ENCODE measurements around the gene CLCNKB.
A peak's percentile ranks its signal among the peaks of the same experiment; 100 is the strongest.

CLCNKB gene

GRCh38 chr1:16067127-16067768 is 23.7 kb downstream of the CLCNKB start:
- peak in 10 of 42 donors; percentile 23 to 70 (median 42) for DNase-seq
- intact Hi-C loops (cut with DNase I) = no loop called here

- intact Hi-C loops (cut with DNase I) = no loop called here
- DNase-seq = no peak
Measured at GRCh38 chr1:16067933-16068332, 24.4 kb downstream of the CLCNKB start.

- intact Hi-C loops (cut with DNase I) = no loop called here
- peak in 27 of 42 donors; percentile 12 to 74 (median 50) for DNase-seq
Measured at GRCh38 chr1:16068356-16069270, 25.0 kb downstream of the CLCNKB start.

DNA sequence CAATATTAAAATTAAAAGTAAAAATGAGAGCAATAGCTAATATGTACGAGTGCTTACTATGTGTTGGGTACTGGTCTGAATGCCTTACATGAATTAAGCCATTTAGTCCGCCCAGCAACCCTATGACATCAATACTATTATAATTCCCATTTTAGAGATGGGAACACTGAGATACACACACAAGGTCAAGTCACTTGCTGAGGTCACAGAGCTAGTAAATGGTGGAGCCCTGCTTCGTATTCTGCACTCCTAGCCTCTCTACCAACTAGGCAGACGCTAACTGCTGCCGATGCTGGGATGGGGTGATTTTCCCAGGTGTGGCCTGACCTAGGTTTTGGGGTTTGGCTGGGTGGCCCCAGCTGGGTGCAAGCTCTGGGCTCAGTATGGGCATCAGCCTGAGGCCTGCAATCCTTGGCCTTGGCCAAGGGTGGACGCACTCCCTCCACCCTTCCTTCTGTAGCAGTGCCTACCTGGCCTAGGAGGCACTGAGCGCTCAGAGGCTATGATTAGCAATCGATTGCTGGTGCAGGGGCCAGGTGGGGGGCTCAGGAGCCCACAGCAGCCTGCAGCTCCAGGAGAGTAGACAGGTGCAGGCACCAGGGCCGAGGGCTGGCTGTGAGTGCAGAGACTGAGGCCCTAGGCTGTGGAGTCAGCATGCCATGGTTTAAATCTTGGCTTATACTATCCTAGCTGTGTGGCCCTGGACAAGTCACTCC is 27.2 kb downstream of the CLCNKB start:
- intact Hi-C loops (cut with DNase I) = no loop called here
- DNase-seq = no peak

DNA sequence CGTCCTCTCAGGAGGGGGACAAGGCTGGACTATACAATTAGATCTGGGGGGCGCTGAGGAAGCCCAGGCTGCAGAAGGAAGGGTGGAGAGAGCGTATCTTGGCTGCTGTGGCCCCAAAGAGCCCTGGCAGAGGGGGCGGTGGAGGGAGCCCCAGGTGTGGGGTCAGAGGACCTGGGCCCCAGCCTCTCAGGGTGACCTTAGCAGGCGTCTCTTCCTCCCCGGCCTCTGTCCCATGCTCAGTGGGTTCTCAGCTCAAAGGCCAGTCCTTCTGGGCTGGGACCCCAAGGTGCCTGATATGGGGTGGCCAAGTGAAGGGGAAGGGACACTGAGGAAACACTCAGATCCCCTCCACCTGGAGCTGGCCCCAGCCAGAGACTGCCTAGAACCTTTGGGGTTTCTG is 28.0 kb downstream of the CLCNKB start:
- intact Hi-C loops (cut with DNase I) = no loop called here
- DNase-seq = no peak

DNA sequence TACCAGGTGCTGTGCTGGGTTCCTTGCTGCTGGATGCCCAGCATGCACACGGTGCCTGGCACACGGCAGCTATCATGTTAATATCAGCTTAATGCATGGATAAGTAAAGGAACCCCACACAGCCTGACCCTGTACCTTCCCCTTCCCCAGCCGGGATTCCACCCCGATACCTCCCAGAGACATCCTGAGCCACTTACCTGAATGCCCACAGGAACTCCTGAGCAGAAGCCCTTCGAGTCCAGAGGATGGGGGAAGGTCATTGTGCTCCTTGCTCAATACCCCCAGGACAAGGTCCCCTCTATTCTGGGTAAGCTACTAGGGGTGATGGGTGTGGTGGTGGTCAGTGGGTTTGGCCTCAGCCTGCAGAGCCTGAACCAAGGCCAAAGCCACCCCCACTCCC is 28.5 kb downstream of the CLCNKB start:
- no peak for DNase-seq
- intact Hi-C loops (cut with DNase I) = no loop called here

GRCh38 chr1:16072616-16073484 is 29.3 kb downstream of the CLCNKB start:
- DNase-seq = peak in 1 of 42 donors; percentile 16
- intact Hi-C loops (cut with DNase I) = no loop called here

DNA sequence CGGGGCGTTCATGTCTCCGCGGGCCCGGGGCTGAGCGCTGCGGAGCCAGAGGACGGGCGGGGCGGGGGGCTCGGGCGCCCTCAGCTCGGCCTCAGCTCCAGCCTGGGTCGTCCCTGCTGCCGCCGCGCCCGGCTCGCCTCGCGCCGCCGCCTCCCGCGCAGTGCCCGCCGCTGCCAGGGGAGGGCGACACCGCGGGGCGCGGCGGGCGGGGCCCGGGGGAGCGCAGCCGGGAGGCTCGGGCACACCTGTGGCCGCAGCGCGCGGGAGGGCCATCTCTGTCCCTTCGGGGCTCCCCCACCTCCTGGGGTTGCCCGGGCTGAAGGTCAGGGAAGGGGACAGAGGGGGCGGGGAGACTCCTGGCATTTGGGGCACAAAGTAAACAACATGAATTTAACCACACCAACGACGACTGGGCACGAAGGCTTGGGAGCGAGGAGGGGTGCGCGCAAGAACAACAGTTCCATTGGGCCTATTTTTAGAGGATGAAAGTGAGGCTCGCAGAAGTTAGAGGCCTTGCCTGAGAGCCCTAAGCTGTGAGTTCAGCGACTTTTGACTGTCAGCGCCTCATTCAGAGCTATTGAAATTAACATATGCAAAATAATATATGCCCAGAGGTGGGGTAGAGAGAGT is 30.0 kb downstream of the CLCNKB start, which contains the start of gene FAM131C:
Gene FAM131C, minus strand, starts transcription at position 162 of the 630 bp plus-strand sequence. CDS start 209 bp downstream, outside the sequence.
- peak in 15 of 42 donors; percentile 15 to 68 (median 29) for DNase-seq
- intact Hi-C loops (cut with DNase I) = no loop called here

DNA sequence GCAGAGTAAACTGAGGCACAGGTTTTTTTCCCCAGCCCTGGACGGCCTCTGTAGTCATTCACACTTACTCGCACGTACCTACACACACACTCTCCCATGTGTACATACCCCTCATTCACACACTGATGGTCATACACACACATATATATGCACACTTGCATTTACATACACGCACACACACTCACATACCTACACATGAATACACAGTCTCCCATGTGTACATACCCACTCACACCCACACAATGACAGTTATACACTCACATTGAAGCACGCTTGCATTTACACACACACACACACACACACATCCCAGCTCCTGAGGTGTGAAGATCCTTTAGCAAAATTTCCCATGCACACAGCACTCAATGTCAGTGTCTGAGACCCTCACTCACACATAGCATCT is 30.6 kb downstream of the CLCNKB start:
- intact Hi-C loops (cut with DNase I) = no loop called here

DNA sequence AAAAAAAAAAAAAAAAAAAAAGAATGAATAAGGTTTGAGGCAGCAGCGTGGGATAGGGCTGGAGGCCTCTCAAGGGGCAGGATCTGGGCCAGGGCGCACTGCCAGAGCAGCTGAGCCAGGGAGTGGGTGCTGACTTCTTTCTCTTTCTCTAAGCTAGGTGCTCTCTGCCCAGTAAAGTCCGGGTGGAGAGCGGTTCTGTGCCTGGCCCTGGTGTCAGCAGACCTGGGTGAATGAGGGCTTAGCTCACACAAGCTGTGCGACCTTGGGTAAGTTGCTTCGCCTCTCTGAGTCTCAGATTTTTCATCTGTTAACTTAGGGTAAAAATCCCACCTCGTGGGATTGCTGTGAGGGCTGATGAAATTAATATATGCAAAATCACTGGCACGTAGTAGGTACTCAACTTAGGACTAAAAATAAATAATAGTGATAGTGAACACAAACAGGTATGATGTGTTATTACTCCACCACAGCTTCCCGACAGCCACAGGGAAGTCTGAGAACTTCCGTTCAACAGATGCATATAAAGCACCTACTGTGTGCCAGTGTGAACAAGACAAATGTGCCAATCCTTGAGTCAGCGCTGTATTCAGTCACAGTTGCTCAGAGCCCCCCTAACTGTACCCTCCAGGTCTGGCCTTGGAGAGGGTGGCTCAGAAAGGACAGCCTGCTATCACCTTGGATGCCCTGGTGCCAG is 31.9 kb downstream of the CLCNKB start:
- DNase-seq = peak in 26 of 42 donors; percentile 21 to 71 (median 46)
- intact Hi-C loops (cut with DNase I) = loop anchor here (5.0 kb wide), 1 partner anchor 162 kb away; the partner anchor contains the start of gene CPLANE2

More for the DNA sequence above, 30.6 kb downstream of the CLCNKB start:
- DNase-seq = no peak

DNA sequence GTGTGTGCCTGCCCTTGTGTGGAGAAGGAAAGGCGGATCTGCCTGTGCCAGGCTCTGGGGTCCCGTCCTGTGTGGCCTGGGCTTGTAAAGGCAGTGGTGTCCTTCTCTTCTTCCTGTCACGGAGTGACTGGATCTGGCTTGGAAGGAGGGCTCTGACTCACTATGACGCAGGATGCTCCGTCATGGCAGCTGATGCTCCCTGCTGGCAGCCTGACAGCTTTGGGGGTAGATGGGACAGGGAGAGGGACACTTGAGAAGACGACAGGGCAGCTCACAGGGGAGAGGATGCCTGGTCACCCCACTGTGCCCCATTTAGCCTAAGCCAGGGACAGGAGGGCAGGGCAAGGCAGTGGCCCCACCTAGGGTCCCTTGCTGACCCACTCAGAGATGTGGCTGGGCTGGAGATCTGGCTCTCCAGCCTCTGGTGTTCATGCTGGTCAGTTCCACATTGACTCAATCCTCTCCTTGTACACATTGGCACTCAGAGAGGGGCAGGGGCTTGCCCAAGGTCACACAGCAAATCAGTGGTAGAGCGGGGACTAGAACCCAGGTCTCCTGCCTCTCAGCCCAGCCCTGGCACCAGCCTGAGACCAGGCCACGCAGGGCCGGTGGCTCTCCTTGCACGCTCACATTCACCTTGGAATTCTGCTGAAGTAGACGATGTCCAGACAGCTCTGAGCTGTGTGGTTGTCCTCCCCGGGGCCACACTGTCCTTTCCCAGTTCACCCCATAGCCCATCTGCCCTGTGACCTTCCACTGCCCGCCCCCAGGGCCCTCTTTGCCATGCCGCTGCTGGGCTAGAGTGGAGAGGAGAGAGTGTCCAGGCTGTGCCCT is 32.7 kb downstream of the CLCNKB start:
- intact Hi-C loops (cut with DNase I) = loop anchor here (5.0 kb wide), 1 partner anchor 161 kb away; the partner anchor contains the start of gene CPLANE2

GRCh38 chr1:16076865-16077238 is 33.3 kb downstream of the CLCNKB start:
- intact Hi-C loops (cut with DNase I) = loop anchor here (5.0 kb wide), 1 partner anchor 160 kb away; the partner anchor contains the start of gene CPLANE2
- no peak for DNase-seq

More for the DNA sequence above, 32.7 kb downstream of the CLCNKB start:
- DNase-seq = no peak

GRCh38 chr1:16077406-16078245 is 34.0 kb downstream of the CLCNKB start:
- DNase-seq = no peak
- intact Hi-C loops (cut with DNase I) = loop anchor here (2.0 to 5.0 kb wide), 2 partner anchors 109 to 160 kb away; partner anchors contain the start of gene CPLANE2

DNA sequence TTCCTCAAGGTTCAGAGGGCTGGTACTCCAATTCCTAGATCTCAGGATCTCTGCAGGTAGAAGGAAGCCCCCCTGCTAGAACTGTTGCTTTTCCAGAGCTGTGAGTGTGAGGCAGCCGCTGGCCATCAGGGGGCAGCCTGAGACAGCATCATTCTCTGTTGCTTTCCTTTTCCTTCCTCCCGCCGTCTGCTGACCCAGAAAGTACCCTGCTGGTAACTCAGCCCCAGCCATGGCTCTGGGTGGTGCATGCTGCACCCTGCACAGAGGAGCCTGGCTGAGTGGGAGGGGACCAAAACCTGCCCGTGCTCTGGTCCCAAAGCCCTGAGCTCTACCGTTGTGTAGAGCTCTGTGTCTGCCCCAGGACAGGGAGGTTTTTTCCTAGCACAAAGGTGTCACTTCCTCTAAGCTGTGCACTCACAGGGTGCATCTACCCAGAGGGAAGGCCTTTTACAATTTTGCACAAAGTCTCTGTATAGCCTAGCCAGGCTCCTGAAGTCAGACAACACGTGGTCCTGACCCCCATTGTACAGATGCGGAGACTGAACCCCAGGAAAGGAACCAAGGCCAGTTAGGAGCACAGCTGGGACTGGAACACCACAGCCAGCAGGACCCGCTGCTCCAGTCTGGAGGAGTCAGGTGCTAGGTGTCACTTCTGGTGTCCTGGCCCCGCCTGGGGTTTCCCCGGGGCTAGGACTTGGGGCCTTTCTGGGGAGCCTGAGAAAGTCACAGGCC is 35.5 kb downstream of the CLCNKB start:
- intact Hi-C loops (cut with DNase I) = loop anchor here (2.0 to 5.0 kb wide), 2 partner anchors 108 to 158 kb away; partner anchors contain the start of gene CPLANE2
- peak; percentile 58 to 90 (median 82) for DNase-seq
